Parathyroid adenoma (tissue), 2 donors: Measurements from ENCODE around the gene TRPC3.
"Not testable (repeated sequence)": the region's sequence is repeated elsewhere in the genome, so short reads cannot be mapped to it uniquely, and the experiment has no call there.

ENCODE experiments used
- H2AFZ ChIP-seq: fragments of 300-600 bp; sonication (generic); one replicate; pipeline ENCODE4 v1.7.0; 2017; ENCODE audit warnings: antibody characterized with exemption, mild to moderate bottlenecking
- H3K27ac ChIP-seq: fragments of 300-600 bp; sonication (generic); one replicate; pipeline ENCODE4 v1.7.0; 2017
- H3K27me3 ChIP-seq: fragments of 300-600 bp; sonication (generic); one replicate; pipeline ENCODE4 v1.7.0; 2017; ENCODE audit warnings: low read length; ENCODE audit not compliant: control insufficient read depth, insufficient read depth
- H3K36me3 ChIP-seq: fragments of 300-600 bp; sonication (generic); one replicate; pipeline ENCODE4 v1.7.0; 2017; ENCODE audit warnings: low read length; ENCODE audit not compliant: control insufficient read depth, insufficient read depth
- H3K4me1 ChIP-seq: fragments of 300-600 bp; sonication (generic); one replicate; pipeline ENCODE4 v1.7.0; 2017; ENCODE audit warnings: control low read depth
- H3K4me2 ChIP-seq: fragments of 300-600 bp; sonication (generic); one replicate; pipeline ENCODE4 v1.7.0; 2017; ENCODE audit warnings: low read length
- H3K4me3 ChIP-seq: fragments of 300-600 bp; sonication (generic); one replicate; pipeline ENCODE4 v1.7.0; 2017; ENCODE audit warnings: low read depth, low read length
- H3K79me2 ChIP-seq: fragments of 300-600 bp; sonication (generic); one replicate; pipeline ENCODE4 v1.7.0; 2017; ENCODE audit warnings: control low read depth
- H3K9ac ChIP-seq: fragments of 300-600 bp; sonication (generic); one replicate; pipeline ENCODE4 v1.7.0; 2017; ENCODE audit warnings: mild to moderate bottlenecking
- H3K9me3 ChIP-seq: fragments of 300-600 bp; sonication (generic); one replicate; pipeline ENCODE4 v1.7.0; 2017; ENCODE audit warnings: low read length; ENCODE audit not compliant: control insufficient read depth
- TF ChIP-seq, protein P1 (sequence below): fragments of 300-600 bp; sonication (generic); IDR thresholded peaks from one replicate; pipeline ENCODE4 v1.7.0; 2017; ENCODE audit warnings: antibody characterized with exemption, mild to moderate bottlenecking
- donor health status: primary hyperparathyroidism.

Gene TRPC3

DNA sequence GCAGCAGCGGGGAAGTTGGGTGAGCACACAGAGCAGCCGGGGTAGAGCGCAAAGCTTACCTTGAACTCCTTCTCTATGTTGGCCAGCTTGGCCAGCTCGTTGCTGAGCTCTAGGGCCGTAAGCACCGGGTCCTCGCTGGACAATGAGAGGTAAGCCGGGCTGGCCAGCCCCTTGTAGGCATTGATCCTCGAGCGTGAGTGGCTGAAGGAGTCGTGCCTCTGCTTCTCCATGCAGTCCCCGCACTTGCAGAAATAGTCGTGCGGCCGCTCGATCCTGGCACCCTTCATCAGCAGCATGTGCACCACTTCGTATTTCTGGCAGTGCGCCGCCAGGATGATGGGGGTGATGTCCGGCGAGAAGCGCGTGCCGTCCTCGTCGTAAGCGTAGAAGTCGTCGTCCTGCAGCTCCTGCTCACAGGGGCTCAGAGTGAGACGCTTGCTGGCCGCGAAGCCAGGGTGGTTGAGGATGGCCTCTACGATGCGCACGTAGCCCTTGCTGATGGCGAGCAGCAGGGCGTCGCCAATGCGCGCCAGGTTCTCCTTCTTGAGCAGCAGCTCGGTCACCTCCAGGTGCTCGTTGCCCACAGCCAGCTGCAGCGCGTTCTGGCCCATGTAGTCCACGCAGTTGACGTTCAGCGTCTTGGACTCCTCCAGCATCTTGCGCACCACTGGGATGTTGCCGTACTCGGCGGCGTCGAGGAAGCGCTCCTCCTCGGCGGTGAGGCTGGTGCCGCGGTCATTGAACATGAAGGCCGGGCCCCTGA is 19.5 kb downstream of the TRPC3 start:
- Histone ChIP-seq H3K4me2 (no peak overlapping the region), H2AFZ (no peak overlapping the region), H3K4me3 (no peak overlapping the region), H3K27ac (no peak overlapping the region), H3K36me3 (no peaks in the 10 kb centered on the region), H3K27me3 (no peaks in the 10 kb centered on the region), H3K79me2 (no peaks in the 10 kb centered on the region), H3K4me1 (no peaks in the 10 kb centered on the region), H3K9ac (no peak overlapping the region), H3K9me3 (no peaks in the 10 kb centered on the region)
- TF ChIP-seq, protein P1, sequence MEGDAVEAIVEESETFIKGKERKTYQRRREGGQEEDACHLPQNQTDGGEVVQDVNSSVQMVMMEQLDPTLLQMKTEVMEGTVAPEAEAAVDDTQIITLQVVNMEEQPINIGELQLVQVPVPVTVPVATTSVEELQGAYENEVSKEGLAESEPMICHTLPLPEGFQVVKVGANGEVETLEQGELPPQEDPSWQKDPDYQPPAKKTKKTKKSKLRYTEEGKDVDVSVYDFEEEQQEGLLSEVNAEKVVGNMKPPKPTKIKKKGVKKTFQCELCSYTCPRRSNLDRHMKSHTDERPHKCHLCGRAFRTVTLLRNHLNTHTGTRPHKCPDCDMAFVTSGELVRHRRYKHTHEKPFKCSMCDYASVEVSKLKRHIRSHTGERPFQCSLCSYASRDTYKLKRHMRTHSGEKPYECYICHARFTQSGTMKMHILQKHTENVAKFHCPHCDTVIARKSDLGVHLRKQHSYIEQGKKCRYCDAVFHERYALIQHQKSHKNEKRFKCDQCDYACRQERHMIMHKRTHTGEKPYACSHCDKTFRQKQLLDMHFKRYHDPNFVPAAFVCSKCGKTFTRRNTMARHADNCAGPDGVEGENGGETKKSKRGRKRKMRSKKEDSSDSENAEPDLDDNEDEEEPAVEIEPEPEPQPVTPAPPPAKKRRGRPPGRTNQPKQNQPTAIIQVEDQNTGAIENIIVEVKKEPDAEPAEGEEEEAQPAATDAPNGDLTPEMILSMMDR = no peak

DNA sequence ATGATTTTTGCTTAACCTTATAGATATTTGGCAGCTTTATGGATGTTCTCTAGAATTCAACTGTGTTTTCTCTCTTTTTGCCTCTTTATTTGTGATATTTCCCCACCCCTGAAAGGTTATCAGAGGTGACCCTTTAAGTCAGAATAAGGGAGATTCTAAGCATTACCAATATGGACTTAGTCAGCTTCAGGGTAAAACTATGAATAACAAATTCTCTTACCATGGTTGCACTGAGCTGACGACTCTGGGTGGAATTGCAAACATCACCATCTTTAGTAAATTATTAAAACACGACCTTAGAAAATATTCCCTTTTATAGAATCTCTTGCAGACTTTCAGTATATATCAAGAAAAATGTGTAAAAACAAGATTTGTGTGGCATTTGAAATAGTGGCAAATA is 21.6 kb downstream of the TRPC3 start:
- no peaks in the 10 kb centered on the region for H3K79me2 ChIP-seq
- H3K27me3 ChIP-seq = no peaks in the 10 kb centered on the region
- no peak overlapping the region for H3K4me2 ChIP-seq
- H3K27ac ChIP-seq = no peak overlapping the region
- no peak overlapping the region for H3K4me3 ChIP-seq
- TF ChIP-seq, protein P1 = no peak
- H2AFZ ChIP-seq = no peak overlapping the region
- H3K9ac ChIP-seq = no peak overlapping the region
- H3K9me3 ChIP-seq = no peaks in the 10 kb centered on the region
- H3K36me3 ChIP-seq = no peaks in the 10 kb centered on the region
- H3K4me1 ChIP-seq = no peaks in the 10 kb centered on the region

DNA sequence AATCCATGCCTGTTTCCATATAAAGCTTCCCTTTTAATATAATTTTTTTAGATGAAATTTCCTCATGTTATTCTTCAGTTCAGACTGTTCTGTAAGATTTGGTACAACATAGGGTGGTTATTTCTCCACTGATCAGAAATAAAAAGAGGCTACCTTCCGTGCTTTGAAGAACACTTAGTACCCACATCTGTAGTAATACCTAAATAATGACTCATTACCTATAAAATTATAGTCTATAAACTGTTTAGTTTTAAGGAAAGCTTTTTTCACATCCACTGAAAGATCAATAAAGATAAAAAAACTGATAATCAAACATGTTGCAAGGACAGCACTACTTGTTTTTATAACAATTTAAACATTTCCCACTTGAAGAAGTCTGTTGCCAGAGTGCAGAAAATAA is 23.9 kb downstream of the TRPC3 start:
- Histone ChIP-seq H3K27ac (no peak overlapping the region), H3K27me3 (no peaks in the 10 kb centered on the region), H3K36me3 (no peaks in the 10 kb centered on the region), H2AFZ (no peak overlapping the region), H3K79me2 (no peaks in the 10 kb centered on the region), H3K4me1 (no peaks in the 10 kb centered on the region), H3K4me3 (no peak overlapping the region), H3K9ac (no peak overlapping the region), H3K9me3 (no peaks in the 10 kb centered on the region), H3K4me2 (no peak overlapping the region)
- TF ChIP-seq, protein P1 = no peak

DNA sequence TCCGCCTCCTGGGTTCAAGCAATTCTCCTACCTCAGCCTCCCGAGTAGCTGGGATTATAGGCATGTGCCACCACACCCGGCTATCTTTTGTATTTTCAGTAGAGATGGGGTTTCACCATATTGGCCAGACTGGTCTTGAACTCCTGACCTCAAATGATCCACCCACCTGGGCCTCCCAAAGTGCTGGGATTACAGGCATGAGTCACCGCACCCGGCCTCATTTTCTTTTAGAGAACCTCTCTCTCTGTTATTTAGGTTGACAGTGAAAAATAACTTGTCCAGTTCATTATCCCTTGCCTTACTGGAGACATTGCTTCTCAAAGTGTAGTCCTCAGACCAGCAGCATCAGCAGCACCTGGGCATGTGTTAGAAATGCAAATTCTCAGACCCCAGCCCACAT is 25.4 kb downstream of the TRPC3 start:
- not testable (repeated sequence) for H3K79me2 ChIP-seq, H3K27ac ChIP-seq, H3K27me3 ChIP-seq, H2AFZ ChIP-seq, H3K36me3 ChIP-seq, H3K4me3 ChIP-seq, H3K4me2 ChIP-seq, H3K4me1 ChIP-seq, H3K9me3 ChIP-seq, H3K9ac ChIP-seq

DNA sequence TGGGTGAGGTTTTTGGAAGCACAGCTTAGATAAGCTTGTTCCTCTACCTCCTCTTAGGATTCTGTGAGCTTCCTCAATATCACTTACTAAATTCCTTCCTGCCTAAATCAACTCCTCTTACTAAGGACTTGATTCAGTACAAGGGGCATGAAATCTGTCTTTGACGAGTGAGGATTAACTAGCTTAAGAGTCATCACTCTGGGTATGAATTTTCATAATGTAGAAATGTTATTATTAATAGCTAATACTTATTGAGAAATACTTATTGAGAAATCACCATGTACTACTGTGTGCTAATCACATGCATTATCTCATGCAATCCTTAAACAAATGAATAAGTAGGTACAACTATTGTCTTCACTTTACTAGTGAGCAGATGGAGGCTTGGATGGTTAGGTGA is 28.6 kb downstream of the TRPC3 start:
- H3K9ac ChIP-seq = no peak overlapping the region
- no peak overlapping the region for H2AFZ ChIP-seq
- no peaks in the 10 kb centered on the region for H3K36me3 ChIP-seq
- H3K4me3 ChIP-seq = no peak overlapping the region
- no peaks in the 10 kb centered on the region for H3K27me3 ChIP-seq
- TF ChIP-seq, protein P1 = no peak
- H3K79me2 ChIP-seq = no peaks in the 10 kb centered on the region
- H3K27ac ChIP-seq = no peak overlapping the region
- H3K9me3 ChIP-seq = no peaks in the 10 kb centered on the region
- H3K4me2 ChIP-seq = no peak overlapping the region
- H3K4me1 ChIP-seq = no peaks in the 10 kb centered on the region
